ENCODE results near the gene PGM2L1.
A peak's percentile ranks its signal among the peaks of the same experiment; 100 is the strongest.

PGM2L1 gene

DNA sequence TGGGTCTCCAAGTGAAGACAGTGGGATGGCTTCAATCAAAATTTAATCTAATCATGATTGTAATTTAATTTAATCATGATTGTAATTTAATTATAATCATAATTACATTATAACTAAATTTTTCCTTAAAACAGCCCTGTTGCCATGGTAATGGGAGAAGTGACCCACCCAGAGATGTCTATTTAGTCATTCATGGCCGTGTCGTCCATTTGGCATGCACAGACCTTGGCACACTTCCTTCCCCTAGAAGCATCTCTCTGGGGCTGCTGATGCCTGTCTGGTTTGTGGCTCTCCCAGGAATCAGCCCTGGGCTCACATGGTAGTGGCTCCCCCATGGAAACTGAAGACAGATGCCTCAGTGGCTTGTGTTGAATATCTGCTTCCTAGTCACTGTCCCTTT lies 113.8 kb downstream of the PGM2L1 start:
- DNase-seq = no peak

DNA sequence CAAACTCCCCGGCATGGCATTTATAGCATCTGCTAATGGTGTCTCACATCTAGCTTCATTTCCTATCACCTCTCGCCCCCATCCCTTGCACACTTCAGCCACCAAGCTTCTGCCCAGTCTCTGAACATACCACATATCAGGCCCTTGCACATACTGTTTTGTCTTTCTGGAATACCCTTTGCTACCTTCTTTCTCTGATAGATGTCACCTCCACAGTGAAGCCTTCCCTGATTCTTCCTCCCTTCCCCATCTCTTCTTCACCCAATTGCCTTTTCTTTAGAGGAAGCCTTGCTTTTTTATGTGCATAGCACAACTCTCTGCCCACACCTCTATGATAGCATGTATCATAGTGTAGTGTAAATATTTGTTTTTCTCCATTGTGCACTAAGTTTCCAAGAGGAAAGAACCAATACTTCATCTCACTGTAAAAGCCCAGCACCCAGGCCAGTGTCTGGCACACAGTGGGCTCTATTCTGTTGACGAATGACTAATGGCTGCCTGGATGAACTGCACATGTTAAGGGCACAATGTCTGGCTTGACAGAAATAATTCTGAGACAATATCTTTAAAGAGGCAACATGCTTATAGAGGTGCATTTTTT lies 114.6 kb downstream of the PGM2L1 start:
- DNase-seq = no peak

DNA sequence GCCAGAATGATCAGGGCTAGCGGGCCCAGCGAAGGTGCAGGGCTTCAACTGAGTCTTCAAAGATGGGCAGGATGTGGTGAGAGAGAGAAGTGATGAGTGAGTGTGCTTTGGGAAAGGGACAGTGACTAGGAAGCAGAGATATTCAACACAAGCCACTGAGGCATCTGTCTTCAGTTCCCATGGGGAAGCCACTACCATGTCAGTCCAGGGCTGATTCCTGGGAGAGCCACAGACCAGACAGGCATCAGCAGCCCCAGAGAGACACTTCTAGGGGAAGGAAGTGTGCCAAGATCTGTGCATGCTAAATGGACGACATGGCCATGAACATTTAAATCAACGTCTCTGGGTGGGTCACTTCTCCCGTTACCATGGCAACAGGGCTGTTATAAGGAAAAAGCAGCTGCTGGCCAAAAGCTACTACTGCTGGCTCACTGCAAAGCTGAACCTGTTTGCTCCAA lies 115.3 kb downstream of the PGM2L1 start:
- DNase-seq = no peak

DNA sequence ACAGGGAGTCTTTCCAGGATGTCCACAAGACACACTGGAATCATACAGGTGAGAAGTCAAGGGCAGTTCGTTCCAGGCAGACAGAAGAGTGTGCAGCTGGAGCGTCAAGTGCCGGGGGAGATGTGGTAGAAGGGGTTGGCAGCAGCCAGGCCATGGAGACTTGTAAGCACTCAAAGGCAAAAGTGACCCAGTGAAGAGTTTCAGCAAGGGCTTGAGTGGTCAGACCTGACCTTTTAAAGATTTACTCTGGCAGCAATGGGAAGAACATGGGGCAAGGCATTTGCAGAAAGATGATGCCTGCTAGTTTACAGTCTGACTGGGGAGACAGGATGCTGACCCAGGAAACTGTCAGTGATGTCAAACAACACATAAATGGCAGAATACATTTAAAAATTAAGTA lies 115.8 kb downstream of the PGM2L1 start:
- no peak for DNase-seq

DNA sequence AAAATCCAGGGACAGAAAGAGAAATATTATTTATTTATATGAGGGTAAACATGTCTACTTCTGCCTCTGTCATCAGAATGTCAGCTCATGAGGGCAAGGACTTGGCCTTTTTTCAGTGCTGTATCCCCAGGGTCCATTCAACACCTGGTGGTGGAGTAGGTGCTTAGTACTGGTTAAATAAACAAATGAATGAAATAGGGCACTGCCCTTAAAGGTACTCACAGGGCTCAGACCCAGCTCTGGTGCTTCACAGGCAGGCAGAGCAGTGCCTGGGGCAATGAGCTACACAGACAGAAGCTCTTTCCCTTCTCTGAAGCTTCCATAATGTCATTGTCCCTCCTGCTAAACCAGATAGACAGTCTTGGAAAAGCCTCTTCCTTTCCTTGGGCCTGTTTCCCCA lies 117.7 kb downstream of the PGM2L1 start:
- peak; percentile 18 for DNase-seq

All from NCI-H345 (cell line).